ENCODE measurements around the gene MLF1. TPM values are rescaled to one million over a fixed set of nuclear protein-coding genes. Genes with fewer than 3 reads are reported as not detected.

Gene MLF1
- total RNA-seq, 1 experiment from 2014 or later: 11.9 TPM

- Histone ChIP-seq H3K9ac (ENCODE audit: low read length) (no peak overlapping the region), H3K36me3 (ENCODE audit: low read depth, low read length) (peaks cover 11% of the 10 kb centered on the region; the same call in 1 of the 2 replicates), H3F3A (ENCODE audit: low read length, unreplicated experiment) (no peaks in the 10 kb centered on the region), H3K4me3 (ENCODE audit: low read length) (no peak overlapping the region), H3K27ac (ENCODE audit: low read length) (no peak overlapping the region), H3K4me1 (ENCODE audit: insufficient read depth, low read length) (peaks cover 9% of the 10 kb centered on the region; the same call in 1 of the 2 replicates), H3K4me2 (ENCODE audit: low read length) (no peak overlapping the region), H3K79me2 (ENCODE audit: low read length) (peaks cover 27% of the 10 kb centered on the region), H4K20me1 (ENCODE audit: low read length) (no peaks in the 10 kb centered on the region), H3K9me3 (ENCODE audit: low read length) (no peaks in the 10 kb centered on the region), H3K9me2 (replicated peaks; ENCODE audit: low read length) (no peaks in the 10 kb centered on the region), H2AFZ (ENCODE audit: low read length) (no peak overlapping the region), H3K27me3 (ENCODE audit: low read length) (no peaks in the 10 kb centered on the region)
- POLR2A ChIA-PET (ENCODE audit: unreplicated experiment): interaction anchor here (0.6 kb wide), 1 partner anchor 37 kb away, joined by 3 read pairs; no protein-coding TSS in a partner anchor
- TF ChIP-seq EZH2phosphoT487 (IDR thresholded peaks at IDR 0.05; ENCODE audit: borderline replicate concordance, low read length) (no peak), CTCF (conservative IDR thresholded peaks at IDR 0.05; ENCODE audit: low read depth, low read length) (no peak), EZH2 (IDR thresholded peaks at IDR 0.05; ENCODE audit: low read length, unreplicated experiment) (no peak)
- no peak for ATAC-seq
- CTCF ChIA-PET: no interaction called here
- intact Hi-C loops (cut with micrococcal nuclease): loop anchor here (5.0 kb wide), 2 partner anchors 70 to 105 kb away; partner anchors contain the start of gene MLF1
- BruUV-seq (replicated peaks): no TSS peak
- no peak for DNase-seq
These were observed 71.0 kb downstream of the MLF1 start for GRCh38 chr3:158642005-158642404.

- no peaks in the 10 kb centered on the region for H3K9me2 ChIP-seq (replicated peaks; ENCODE audit: low read length)
- intact Hi-C loops (cut with micrococcal nuclease): loop anchor here (5.0 kb wide), 2 partner anchors 70 to 105 kb away; partner anchors contain the start of gene MLF1
- no peak overlapping the region for H3K27ac ChIP-seq (ENCODE audit: low read length)
- H3K27me3 ChIP-seq (ENCODE audit: low read length): no peaks in the 10 kb centered on the region
- H3K4me1 ChIP-seq (ENCODE audit: insufficient read depth, low read length): peaks cover 9% of the 10 kb centered on the region; the same call in 1 of the 2 replicates
- TF ChIP-seq CTCF (conservative IDR thresholded peaks at IDR 0.05; ENCODE audit: low read depth, low read length) (no peak), EZH2 (IDR thresholded peaks at IDR 0.05; ENCODE audit: low read length, unreplicated experiment) (no peak), EZH2phosphoT487 (IDR thresholded peaks at IDR 0.05; ENCODE audit: borderline replicate concordance, low read length) (no peak)
- no peak for DNase-seq
- ChIA-PET POLR2A (ENCODE audit: unreplicated experiment) (interaction anchor here (0.6 kb wide), 1 partner anchor 37 kb away, joined by 3 read pairs; no protein-coding TSS in a partner anchor), CTCF (no interaction called here)
- BruUV-seq (replicated peaks): no TSS peak
- H3K4me2 ChIP-seq (ENCODE audit: low read length): no peak overlapping the region
- ATAC-seq: no peak
- no peaks in the 10 kb centered on the region for H3K9me3 ChIP-seq (ENCODE audit: low read length)
- H3F3A ChIP-seq (ENCODE audit: low read length, unreplicated experiment): no peaks in the 10 kb centered on the region
- H4K20me1 ChIP-seq (ENCODE audit: low read length): no peaks in the 10 kb centered on the region
- peaks cover 33% of the 10 kb centered on the region for H3K79me2 ChIP-seq (ENCODE audit: low read length)
- H3K9ac ChIP-seq (ENCODE audit: low read length): no peak overlapping the region
- H3K4me3 ChIP-seq (ENCODE audit: low read length): no peak overlapping the region
- peaks cover 15% of the 10 kb centered on the region; the same call in 1 of the 2 replicates for H3K36me3 ChIP-seq (ENCODE audit: low read depth, low read length)
- H2AFZ ChIP-seq (ENCODE audit: low read length): no peak overlapping the region
These were observed 71.6 kb downstream of the MLF1 start for GRCh38 chr3:158642474-158643210.

Measured in PC-3 (cell line).